ENCODE results near the gene UBE2R2.

GRCh38 chr9:33923998-33924701 lies 107.2 kb downstream of the UBE2R2 start:
- TF ChIP-seq CTCF (IDR thresholded peaks at IDR 0.05), result no peak
- TF ChIP-seq POLR2A (IDR thresholded peaks at IDR 0.05), result no peak
- TF ChIP-seq EP300 (IDR thresholded peaks at IDR 0.05), result no peak
